Endodermal cell (in vitro differentiated cells): Measurements from ENCODE around the gene UROS. TPM values are rescaled to one million over a fixed set of nuclear protein-coding genes. Genes with fewer than 3 reads are reported as not detected.

Source experiments
- DNase-seq: peaks from one replicate; pipeline ENCODE4 v3.0.0-alpha.2; 2017
- H3K27ac ChIP-seq: 2 replicates; pipeline ENCODE4 v1.5.1; 2013; ENCODE audit warnings: mild to moderate bottlenecking, low read depth, low read length, moderate library complexity
- H3K27me3 ChIP-seq: 2 replicates; pipeline ENCODE4 v1.6.1; 2013; ENCODE audit warnings: mild to moderate bottlenecking, low read length, moderate library complexity; ENCODE audit not compliant: insufficient read depth, control insufficient read depth, poor library complexity, severe bottlenecking
- H3K36me3 ChIP-seq: 2 replicates; pipeline ENCODE4 v1.7.0; 2013; ENCODE audit warnings: mild to moderate bottlenecking, low read length, moderate library complexity; ENCODE audit not compliant: control insufficient read depth, insufficient read depth
- H3K4me1 ChIP-seq: one replicate; pipeline ENCODE4 v1.7.0; 2013; ENCODE audit warnings: low read length; ENCODE audit not compliant: control insufficient read depth, insufficient read depth
- H3K4me3 ChIP-seq: 2 replicates; pipeline ENCODE4 v1.5.1; 2013; ENCODE audit warnings: mild to moderate bottlenecking, low read length, moderate library complexity
- H3K9ac ChIP-seq: 2 replicates; pipeline ENCODE4 v1.6.1; 2013; ENCODE audit warnings: mild to moderate bottlenecking, low read length, moderate library complexity; ENCODE audit not compliant: poor library complexity, severe bottlenecking; ENCODE audit errors: extremely low read depth
- H3K9me3 ChIP-seq: 2 replicates; pipeline ENCODE4 v1.6.1; 2013; ENCODE audit warnings: mild to moderate bottlenecking, low read length, moderate library complexity; ENCODE audit not compliant: control insufficient read depth
- H3K27ac Mint-ChIP-seq: 2 replicates; pipeline ENCODE4 v1.8.0; 2020; ENCODE audit warnings: mixed read lengths
- H3K27me3 Mint-ChIP-seq: 2 replicates; pipeline ENCODE4 v1.8.0; 2021; ENCODE audit warnings: mild to moderate bottlenecking, mixed read lengths; ENCODE audit not compliant: insufficient read depth
- H3K36me3 Mint-ChIP-seq: 2 replicates; pipeline ENCODE4 v1.8.0; 2020; ENCODE audit warnings: low read depth, mixed read lengths
- H3K4me1 Mint-ChIP-seq: 2 replicates; pipeline ENCODE4 v1.8.0; 2020; ENCODE audit warnings: mixed read lengths
- H3K4me3 Mint-ChIP-seq: 2 replicates; pipeline ENCODE4 v1.8.0; 2020; ENCODE audit warnings: mild to moderate bottlenecking, moderate library complexity, mixed read lengths
- H3K9me3 Mint-ChIP-seq: 2 replicates; pipeline ENCODE4 v1.8.0; 2020; ENCODE audit warnings: mild to moderate bottlenecking, mixed read lengths
- CTCF ChIP-seq: fragments of 200-600 bp; sonication (generic); conservative IDR thresholded peaks from 2 replicates; pipeline ENCODE4 v1.5.0; 2021; ENCODE audit warnings: antibody characterized with exemption, mild to moderate bottlenecking
- WGBS, 2 experiments: methylation state at CpG; one replicate each; pipeline versions ENCODE4 v1.1.5 to v1.1.7; 2013; ENCODE audit warnings: missing lambda C conversion rate in 2 of 2, mixed read lengths in 1 of 2; ENCODE audit not compliant: insufficient coverage in 1 of 2, insufficient read length in 1 of 2; 5-methylcytosine and 5-hydroxymethylcytosine counted together
- total RNA-seq, 2 donors: library from RNA; stranded (reverse); fragmentation: NEBNext Ultra II Directional in 1 of 2; extraction: Animal tissue kit (Norgen Biotek cat#: 25700) in 1 of 2; gene quantifications; 2 replicates in 1 of 2; 3 replicates in 1 of 2; pipeline ENCODE4 v1.2.1, GENCODE V29; 2021

UROS gene
- total RNA-seq, 2 donors from 2014 or later = 49.2 to 69.4 TPM

GRCh38 chr10:125801574-125801973, 21.5 kb downstream of the UROS start:
- Mint-ChIP-seq H3K4me1 (peaks cover 30% of the 10 kb centered on the region), H3K36me3 (peaks cover 24% of the 10 kb centered on the region), H3K27ac (no peak overlapping the region), H3K27me3 (no peaks in the 10 kb centered on the region), H3K4me3 (no peak overlapping the region), H3K9me3 (no peaks in the 10 kb centered on the region)
- H3K4me1 ChIP-seq = peaks cover 13% of the 10 kb centered on the region
- 83 to 93% methylated on average over 1 of the region's 1 CpG for WGBS, 2 experiments
- DNase-seq = no peak
- peaks cover 30% of the 10 kb centered on the region for H3K36me3 ChIP-seq
- H3K9ac ChIP-seq = no peak overlapping the region
- TF ChIP-seq CTCF = no peak
- no peaks in the 10 kb centered on the region for H3K9me3 ChIP-seq
- no peak overlapping the region for H3K27ac ChIP-seq
- H3K27me3 ChIP-seq = no peaks in the 10 kb centered on the region
- peak overlapping the region; percentile 44 for H3K4me3 ChIP-seq

DNA sequence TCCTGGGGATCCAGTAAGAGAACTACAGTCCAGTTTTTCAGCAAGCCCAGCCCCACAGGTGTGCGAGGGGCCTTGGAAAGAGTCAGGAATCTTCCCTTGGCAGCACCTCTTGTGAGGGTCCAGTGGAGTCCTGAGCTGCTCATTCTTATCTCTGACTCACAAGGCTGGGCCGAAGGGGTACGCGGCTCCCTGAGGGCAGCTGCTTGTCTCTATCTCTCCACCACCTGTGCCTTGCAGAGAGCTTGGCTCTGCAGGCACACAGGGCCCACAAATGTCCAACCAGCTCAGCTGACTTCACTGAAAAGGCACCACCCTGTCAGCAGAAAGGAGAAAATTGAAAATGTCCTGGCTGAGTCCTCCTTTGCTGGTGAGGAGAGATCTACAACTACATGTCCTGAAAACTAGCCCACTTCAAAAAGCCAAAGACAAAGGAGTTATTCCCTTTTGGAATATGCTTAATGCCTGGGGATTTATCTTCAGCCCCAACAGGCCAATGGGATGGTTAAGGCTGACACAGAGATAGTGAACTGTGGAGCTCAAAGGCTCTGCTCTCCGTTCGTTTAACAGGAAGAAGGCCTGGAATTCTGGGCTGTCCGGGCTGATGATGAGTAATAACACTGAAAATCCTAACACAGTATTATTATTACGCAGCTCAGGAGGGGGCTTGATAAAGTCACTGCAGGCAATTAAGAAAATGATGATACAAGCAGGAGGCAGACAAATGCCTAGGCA, 23.4 kb downstream of the UROS start:
- H3K4me3 Mint-ChIP-seq = peak overlapping the region; percentile 19
- Histone ChIP-seq H3K9ac (no peak overlapping the region), H3K4me1 (peaks cover 9% of the 10 kb centered on the region), H3K36me3 (peaks cover 17% of the 10 kb centered on the region), H3K27ac (no peak overlapping the region), H3K9me3 (no peaks in the 10 kb centered on the region), H3K27me3 (no peaks in the 10 kb centered on the region), H3K4me3 (no peak overlapping the region)
- DNase-seq = no peak
- peaks cover 27% of the 10 kb centered on the region for H3K4me1 Mint-ChIP-seq
- H3K27ac Mint-ChIP-seq = peak overlapping the region; percentile 16
- no peaks in the 10 kb centered on the region for H3K9me3 Mint-ChIP-seq
- 90 to 100% methylated on average over 6 to 8 of the region's 8 CpGs for WGBS, 2 experiments
- TF ChIP-seq CTCF = no peak
- H3K36me3 Mint-ChIP-seq = peaks cover 21% of the 10 kb centered on the region
- no peaks in the 10 kb centered on the region for H3K27me3 Mint-ChIP-seq

- H3K4me1 ChIP-seq = peaks cover 9% of the 10 kb centered on the region
- Mint-ChIP-seq H3K9me3 (no peaks in the 10 kb centered on the region), H3K27me3 (no peaks in the 10 kb centered on the region), H3K4me1 (peaks cover 27% of the 10 kb centered on the region), H3K4me3 (no peak overlapping the region), H3K27ac (no peak overlapping the region), H3K36me3 (peaks cover 27% of the 10 kb centered on the region)
- no peak overlapping the region for H3K9ac ChIP-seq
- TF ChIP-seq CTCF = no peak
- WGBS, 2 experiments = 72 to 100% methylated on average over 2 to 4 of the region's 5 CpGs
- no peaks in the 10 kb centered on the region for H3K9me3 ChIP-seq
- no peaks in the 10 kb centered on the region for H3K27me3 ChIP-seq
- peaks cover 18% of the 10 kb centered on the region for H3K36me3 ChIP-seq
- H3K4me3 ChIP-seq = no peak overlapping the region
- no peak for DNase-seq
- H3K27ac ChIP-seq = no peak overlapping the region
These were observed 24.9 kb downstream of the UROS start for GRCh38 chr10:125797994-125798662.
